Measurements from ENCODE around the gene ANKS1A.

DNA sequence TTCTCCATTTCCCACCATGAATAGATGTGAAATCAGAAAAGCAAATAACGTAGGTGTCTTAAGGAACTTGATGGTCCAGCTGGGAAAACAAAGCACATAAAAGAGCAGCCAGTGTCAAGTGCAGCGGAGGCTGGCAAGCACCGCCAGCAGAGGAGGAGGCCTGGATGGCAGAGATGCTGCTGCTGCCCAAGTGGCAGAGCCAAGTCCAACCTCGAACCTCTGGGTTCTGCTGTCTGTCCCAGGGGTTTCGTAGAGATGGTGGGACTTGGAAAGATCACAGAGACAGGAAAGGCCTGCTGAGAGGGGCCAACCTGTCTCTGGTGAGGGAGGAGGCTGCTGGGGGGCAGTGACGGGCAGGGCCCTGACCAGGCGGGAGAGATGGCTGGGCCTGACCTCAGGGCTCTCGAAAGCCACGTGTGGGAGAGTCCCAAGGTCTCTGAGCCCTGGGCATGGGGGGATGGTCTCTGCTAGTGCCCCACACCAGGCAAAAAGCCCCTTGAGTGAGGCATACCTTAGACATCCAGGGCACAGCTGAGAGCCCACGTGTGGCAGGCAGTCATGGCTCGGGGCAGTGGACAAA, 174.7 kb downstream of the ANKS1A start:
- TF ChIP-seq, protein P1, sequence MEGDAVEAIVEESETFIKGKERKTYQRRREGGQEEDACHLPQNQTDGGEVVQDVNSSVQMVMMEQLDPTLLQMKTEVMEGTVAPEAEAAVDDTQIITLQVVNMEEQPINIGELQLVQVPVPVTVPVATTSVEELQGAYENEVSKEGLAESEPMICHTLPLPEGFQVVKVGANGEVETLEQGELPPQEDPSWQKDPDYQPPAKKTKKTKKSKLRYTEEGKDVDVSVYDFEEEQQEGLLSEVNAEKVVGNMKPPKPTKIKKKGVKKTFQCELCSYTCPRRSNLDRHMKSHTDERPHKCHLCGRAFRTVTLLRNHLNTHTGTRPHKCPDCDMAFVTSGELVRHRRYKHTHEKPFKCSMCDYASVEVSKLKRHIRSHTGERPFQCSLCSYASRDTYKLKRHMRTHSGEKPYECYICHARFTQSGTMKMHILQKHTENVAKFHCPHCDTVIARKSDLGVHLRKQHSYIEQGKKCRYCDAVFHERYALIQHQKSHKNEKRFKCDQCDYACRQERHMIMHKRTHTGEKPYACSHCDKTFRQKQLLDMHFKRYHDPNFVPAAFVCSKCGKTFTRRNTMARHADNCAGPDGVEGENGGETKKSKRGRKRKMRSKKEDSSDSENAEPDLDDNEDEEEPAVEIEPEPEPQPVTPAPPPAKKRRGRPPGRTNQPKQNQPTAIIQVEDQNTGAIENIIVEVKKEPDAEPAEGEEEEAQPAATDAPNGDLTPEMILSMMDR (conservative IDR thresholded peaks at IDR 0.05) = no peak
- TF ChIP-seq EZH2 (IDR thresholded peaks at IDR 0.05; ENCODE audit: low read depth) = no peak

Measured in PC-9 (cell line).